ENCODE data around the gene AK5. TPM values are rescaled to one million over a fixed set of nuclear protein-coding genes. Genes with fewer than 3 reads are reported as not detected.

Gene AK5
- total RNA-seq, 1 experiment from 2014 or later: 3.0 TPM

DNA sequence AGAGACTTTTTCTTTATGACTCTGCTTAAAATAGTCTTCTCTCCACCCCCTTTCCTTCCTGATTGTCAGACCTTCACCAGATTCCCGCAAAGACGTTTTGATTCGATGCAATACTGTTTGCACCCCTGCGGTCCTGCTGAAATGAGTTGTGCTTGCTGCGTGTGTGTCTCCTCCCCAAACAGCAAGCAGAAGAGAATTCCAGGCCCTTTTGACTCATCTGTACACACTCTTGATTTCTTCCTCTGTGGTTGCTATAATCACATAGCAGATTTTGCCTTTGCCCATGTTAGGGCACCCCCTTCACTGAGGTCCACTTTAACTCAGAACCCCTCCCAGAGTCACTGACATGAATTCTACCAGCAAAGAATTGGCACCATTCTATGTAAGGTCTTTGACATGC is 264.2 kb downstream of the AK5 start:
- no peak overlapping the region for H3K27ac ChIP-seq (ENCODE audit: low read length)
- intact Hi-C loops (cut with micrococcal nuclease; ENCODE audit: unreplicated experiment) (no loop called here), in situ Hi-C loops (cut with HindIII; ENCODE audit: low pct_unique_long_range_greater_than_20kb, low sequenced_read_pairs) (no loop called here)
- no peaks in the 10 kb centered on the region for H3K9me3 ChIP-seq (ENCODE audit: control insufficient read depth, insufficient read depth, low read depth, low read length)
- TF ChIP-seq, protein P1, sequence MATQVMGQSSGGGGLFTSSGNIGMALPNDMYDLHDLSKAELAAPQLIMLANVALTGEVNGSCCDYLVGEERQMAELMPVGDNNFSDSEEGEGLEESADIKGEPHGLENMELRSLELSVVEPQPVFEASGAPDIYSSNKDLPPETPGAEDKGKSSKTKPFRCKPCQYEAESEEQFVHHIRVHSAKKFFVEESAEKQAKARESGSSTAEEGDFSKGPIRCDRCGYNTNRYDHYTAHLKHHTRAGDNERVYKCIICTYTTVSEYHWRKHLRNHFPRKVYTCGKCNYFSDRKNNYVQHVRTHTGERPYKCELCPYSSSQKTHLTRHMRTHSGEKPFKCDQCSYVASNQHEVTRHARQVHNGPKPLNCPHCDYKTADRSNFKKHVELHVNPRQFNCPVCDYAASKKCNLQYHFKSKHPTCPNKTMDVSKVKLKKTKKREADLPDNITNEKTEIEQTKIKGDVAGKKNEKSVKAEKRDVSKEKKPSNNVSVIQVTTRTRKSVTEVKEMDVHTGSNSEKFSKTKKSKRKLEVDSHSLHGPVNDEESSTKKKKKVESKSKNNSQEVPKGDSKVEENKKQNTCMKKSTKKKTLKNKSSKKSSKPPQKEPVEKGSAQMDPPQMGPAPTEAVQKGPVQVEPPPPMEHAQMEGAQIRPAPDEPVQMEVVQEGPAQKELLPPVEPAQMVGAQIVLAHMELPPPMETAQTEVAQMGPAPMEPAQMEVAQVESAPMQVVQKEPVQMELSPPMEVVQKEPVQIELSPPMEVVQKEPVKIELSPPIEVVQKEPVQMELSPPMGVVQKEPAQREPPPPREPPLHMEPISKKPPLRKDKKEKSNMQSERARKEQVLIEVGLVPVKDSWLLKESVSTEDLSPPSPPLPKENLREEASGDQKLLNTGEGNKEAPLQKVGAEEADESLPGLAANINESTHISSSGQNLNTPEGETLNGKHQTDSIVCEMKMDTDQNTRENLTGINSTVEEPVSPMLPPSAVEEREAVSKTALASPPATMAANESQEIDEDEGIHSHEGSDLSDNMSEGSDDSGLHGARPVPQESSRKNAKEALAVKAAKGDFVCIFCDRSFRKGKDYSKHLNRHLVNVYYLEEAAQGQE (IDR thresholded peaks at IDR 0.05; ENCODE audit: insufficient read depth in 1 of 2, low read depth in 2 of 2, low read length in 1 of 2): no peak
- no peak for TF ChIP-seq TCF7L2 (IDR thresholded peaks at IDR 0.05; ENCODE audit: low read depth, low read length)
- no peak for TF ChIP-seq SIN3A (IDR thresholded peaks at IDR 0.05; ENCODE audit: borderline replicate concordance, insufficient read depth, low read depth, low read length)
- TF ChIP-seq POLR2AphosphoS5 (IDR thresholded peaks at IDR 0.05; ENCODE audit: low read depth, low read length): no peak
- TF ChIP-seq, protein P2, sequence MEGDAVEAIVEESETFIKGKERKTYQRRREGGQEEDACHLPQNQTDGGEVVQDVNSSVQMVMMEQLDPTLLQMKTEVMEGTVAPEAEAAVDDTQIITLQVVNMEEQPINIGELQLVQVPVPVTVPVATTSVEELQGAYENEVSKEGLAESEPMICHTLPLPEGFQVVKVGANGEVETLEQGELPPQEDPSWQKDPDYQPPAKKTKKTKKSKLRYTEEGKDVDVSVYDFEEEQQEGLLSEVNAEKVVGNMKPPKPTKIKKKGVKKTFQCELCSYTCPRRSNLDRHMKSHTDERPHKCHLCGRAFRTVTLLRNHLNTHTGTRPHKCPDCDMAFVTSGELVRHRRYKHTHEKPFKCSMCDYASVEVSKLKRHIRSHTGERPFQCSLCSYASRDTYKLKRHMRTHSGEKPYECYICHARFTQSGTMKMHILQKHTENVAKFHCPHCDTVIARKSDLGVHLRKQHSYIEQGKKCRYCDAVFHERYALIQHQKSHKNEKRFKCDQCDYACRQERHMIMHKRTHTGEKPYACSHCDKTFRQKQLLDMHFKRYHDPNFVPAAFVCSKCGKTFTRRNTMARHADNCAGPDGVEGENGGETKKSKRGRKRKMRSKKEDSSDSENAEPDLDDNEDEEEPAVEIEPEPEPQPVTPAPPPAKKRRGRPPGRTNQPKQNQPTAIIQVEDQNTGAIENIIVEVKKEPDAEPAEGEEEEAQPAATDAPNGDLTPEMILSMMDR (IDR thresholded peaks at IDR 0.05): no peak
- DNase-seq (ENCODE audit: low read depth, low spot score) (no peak), ATAC-seq (no peak)
- POLR2A ChIA-PET: no interaction called here
- BruUV-seq (replicated peaks): no TSS peak
- CTCF ChIA-PET: no interaction called here
- H3K36me3 ChIP-seq (ENCODE audit: control insufficient read depth, insufficient read depth, low read length): no peaks in the 10 kb centered on the region
- H3K4me3 ChIP-seq (ENCODE audit: low read depth in 2 of 2, low read length in 2 of 2): no peak overlapping the region
- no peaks in the 10 kb centered on the region for H3K27me3 ChIP-seq (ENCODE audit: control insufficient read depth, insufficient read depth, low read length)
- no peaks in the 10 kb centered on the region for H3K4me1 ChIP-seq (ENCODE audit: control insufficient read depth, insufficient read depth, low read length)

DNA sequence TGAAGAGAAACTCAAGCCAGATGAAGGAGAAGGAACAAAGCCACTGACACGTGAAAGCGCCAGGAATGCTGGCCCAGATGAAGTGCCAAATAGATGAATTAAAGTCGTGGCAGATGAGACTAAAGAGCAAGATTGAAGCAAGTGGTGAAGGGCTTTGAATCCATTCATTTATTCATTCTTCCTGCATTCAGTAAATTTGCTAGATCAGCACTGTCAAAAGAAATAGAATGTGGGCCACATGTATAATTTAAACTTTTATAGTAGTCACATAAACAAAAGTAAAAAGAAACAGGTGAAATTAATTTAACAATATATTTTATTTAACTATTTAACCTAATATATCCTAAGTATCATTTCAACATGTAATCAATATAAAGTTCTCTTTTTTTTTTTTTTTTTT is 265.1 kb downstream of the AK5 start:
- no TSS peak for BruUV-seq (replicated peaks)
- intact Hi-C loops (cut with micrococcal nuclease; ENCODE audit: unreplicated experiment): no loop called here
- no peaks in the 10 kb centered on the region for H3K9me3 ChIP-seq (ENCODE audit: control insufficient read depth, insufficient read depth, low read depth, low read length)
- no peak for TF ChIP-seq SIN3A (IDR thresholded peaks at IDR 0.05; ENCODE audit: borderline replicate concordance, insufficient read depth, low read depth, low read length)
- no peak for TF ChIP-seq POLR2AphosphoS5 (IDR thresholded peaks at IDR 0.05; ENCODE audit: low read depth, low read length)
- no peaks in the 10 kb centered on the region for H3K4me1 ChIP-seq (ENCODE audit: control insufficient read depth, insufficient read depth, low read length)
- in situ Hi-C loops (cut with HindIII; ENCODE audit: low pct_unique_long_range_greater_than_20kb, low sequenced_read_pairs): no loop called here
- no peak overlapping the region for H3K4me3 ChIP-seq (ENCODE audit: low read depth in 2 of 2, low read length in 2 of 2)
- H3K27me3 ChIP-seq (ENCODE audit: control insufficient read depth, insufficient read depth, low read length): no peaks in the 10 kb centered on the region
- CTCF ChIA-PET: no interaction called here
- H3K27ac ChIP-seq (ENCODE audit: low read length): no peak overlapping the region
- DNase-seq (ENCODE audit: low read depth, low spot score) (no peak), ATAC-seq (no peak)
- no peaks in the 10 kb centered on the region for H3K36me3 ChIP-seq (ENCODE audit: control insufficient read depth, insufficient read depth, low read length)
- POLR2A ChIA-PET: no interaction called here

DNA sequence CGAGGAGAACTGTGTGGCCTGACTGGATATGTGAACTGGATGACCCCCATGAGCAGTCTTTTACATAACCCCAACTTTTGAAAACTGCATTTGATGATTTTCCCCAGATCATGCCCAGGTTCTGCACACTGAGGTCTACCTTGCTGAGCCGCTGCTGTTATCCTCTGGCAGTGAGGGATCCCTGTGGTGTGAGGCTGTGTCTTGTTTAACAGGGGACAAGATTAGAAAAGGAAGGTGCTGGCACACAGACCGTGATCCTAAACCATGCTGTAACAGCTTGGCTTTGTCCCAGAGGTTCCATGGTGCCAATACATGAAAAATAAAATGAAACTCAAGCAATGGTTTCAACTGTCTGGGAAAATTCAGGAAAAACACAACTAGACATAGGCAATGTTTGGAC is 266.5 kb downstream of the AK5 start:
- ATAC-seq: no peak
- in situ Hi-C loops (cut with HindIII; ENCODE audit: low pct_unique_long_range_greater_than_20kb, low sequenced_read_pairs) (no loop called here), intact Hi-C loops (cut with micrococcal nuclease; ENCODE audit: unreplicated experiment) (no loop called here)
- no TSS peak for BruUV-seq (replicated peaks)
- H3K27ac ChIP-seq (ENCODE audit: low read length): no peak overlapping the region
- TF ChIP-seq, protein P1 (IDR thresholded peaks at IDR 0.05; ENCODE audit: insufficient read depth in 1 of 2, low read depth in 2 of 2, low read length in 1 of 2): no peak
- TF ChIP-seq TCF7L2 (IDR thresholded peaks at IDR 0.05; ENCODE audit: low read depth, low read length) (no peak), SIN3A (IDR thresholded peaks at IDR 0.05; ENCODE audit: borderline replicate concordance, insufficient read depth, low read depth, low read length) (no peak), POLR2AphosphoS5 (IDR thresholded peaks at IDR 0.05; ENCODE audit: low read depth, low read length) (no peak)
- TF ChIP-seq, protein P2 (IDR thresholded peaks at IDR 0.05): no peak
- no peak overlapping the region for H3K4me3 ChIP-seq (ENCODE audit: low read depth in 2 of 2, low read length in 2 of 2)
- H3K27me3 ChIP-seq (ENCODE audit: control insufficient read depth, insufficient read depth, low read length): no peaks in the 10 kb centered on the region
- H3K9me3 ChIP-seq (ENCODE audit: control insufficient read depth, insufficient read depth, low read depth, low read length): no peaks in the 10 kb centered on the region
- no peak for DNase-seq (ENCODE audit: low read depth, low spot score)
- H3K36me3 ChIP-seq (ENCODE audit: control insufficient read depth, insufficient read depth, low read length): no peaks in the 10 kb centered on the region
- ChIA-PET POLR2A (no interaction called here), CTCF (interaction anchor here (0.6 kb wide), 1 partner anchor 341 kb away, joined by 6 read pairs; no protein-coding TSS in a partner anchor)
- H3K4me1 ChIP-seq (ENCODE audit: control insufficient read depth, insufficient read depth, low read length): no peaks in the 10 kb centered on the region
